Measurements from ENCODE around the gene OSBPL10.

GRCh38 chr3:31947162-31947561, 33.9 kb downstream of the OSBPL10 start:
- TF ChIP-seq CTCF (IDR thresholded peaks at IDR 0.05) = no peak
- no peak for TF ChIP-seq EZH2 (IDR thresholded peaks at IDR 0.05; ENCODE audit: borderline replicate concordance, insufficient read depth, low read depth, low read length, poor library complexity, severe bottlenecking)

Data from B cell (primary cell).